Measurements from ENCODE around the gene MYLK. TPM values are rescaled to one million over a fixed set of nuclear protein-coding genes. Genes with fewer than 3 reads are reported as not detected.

Gene MYLK
- total and polyA plus RNA-seq, 4 donors = 17.1 to 158 (median 41.9) TPM

DNA sequence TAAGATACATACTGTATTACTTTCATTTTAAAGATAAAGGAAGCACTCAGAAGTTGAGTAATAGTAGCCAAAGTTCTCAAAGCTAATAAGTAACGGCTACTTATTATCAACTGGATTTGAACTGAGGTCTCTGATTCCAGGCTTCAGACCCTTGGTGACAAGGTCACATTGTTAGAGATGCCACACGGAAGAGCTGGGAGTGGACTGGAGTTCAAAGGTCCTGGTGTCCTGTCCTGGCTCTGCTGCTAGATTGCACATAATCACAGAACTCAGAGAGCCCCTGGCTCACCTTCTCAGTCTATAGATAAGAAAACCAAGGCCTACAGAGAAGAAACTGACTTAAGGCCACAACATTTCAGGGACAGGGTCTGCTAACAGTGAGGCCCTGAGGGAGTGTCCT, 75.3 kb downstream of the MYLK start:
- H3K9me3 ChIP-seq (ENCODE audit: control insufficient read depth in 4 of 4, low read length in 3 of 4) = no peaks in the 10 kb centered on the region
- H3K36me3 ChIP-seq (ENCODE audit: control insufficient read depth in 4 of 4, insufficient read depth in 3 of 4, low read depth in 1 of 4, low read length in 3 of 4) = no peaks in the 10 kb centered on the region
- no peak for TF ChIP-seq NR2F2 (IDR thresholded peaks at IDR 0.05)
- TF ChIP-seq EGR1 (IDR thresholded peaks at IDR 0.05; ENCODE audit: low read depth in 2 of 2) = no peak
- no peak for TF ChIP-seq GABPA (IDR thresholded peaks at IDR 0.05 in 1 of 2, conservative IDR thresholded peaks at IDR 0.05 in 1 of 2)
- TF ChIP-seq FOXA1 (IDR thresholded peaks at IDR 0.05) = no peak
- TF ChIP-seq YY1 (IDR thresholded peaks at IDR 0.05) = no peak
- no peak for TF ChIP-seq RAD21 (IDR thresholded peaks at IDR 0.05)
- TF ChIP-seq ATF3 (IDR thresholded peaks at IDR 0.05) = no peak
- peak in 1 of 2 donors; percentile 32 for TF ChIP-seq JUND (IDR thresholded peaks at IDR 0.05)
- peak; percentile 55 for TF ChIP-seq SP1 (IDR thresholded peaks at IDR 0.05)
- TF ChIP-seq, protein P1, sequence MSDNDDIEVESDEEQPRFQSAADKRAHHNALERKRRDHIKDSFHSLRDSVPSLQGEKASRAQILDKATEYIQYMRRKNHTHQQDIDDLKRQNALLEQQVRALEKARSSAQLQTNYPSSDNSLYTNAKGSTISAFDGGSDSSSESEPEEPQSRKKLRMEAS (IDR thresholded peaks at IDR 0.05) = no peak
- TF ChIP-seq RXRA (IDR thresholded peaks at IDR 0.05) = peak; percentile 64 to 80
- TF ChIP-seq CTCF (IDR thresholded peaks at IDR 0.05; ENCODE audit: low read depth, low read length, missing input control) = no peak
- no peak for TF ChIP-seq FOXA2 (IDR thresholded peaks at IDR 0.05)
- no peak for TF ChIP-seq ZBTB33 (IDR thresholded peaks at IDR 0.05)
- no peak for TF ChIP-seq REST (IDR thresholded peaks at IDR 0.05)
- TF ChIP-seq TAF1 (conservative IDR thresholded peaks at IDR 0.05) = no peak
- TF ChIP-seq HNF4A (conservative IDR thresholded peaks at IDR 0.05) = peak; percentile 93 to 97
- peak; percentile 55 for TF ChIP-seq HNF4G (IDR thresholded peaks at IDR 0.05)
- peaks cover 9 to 16% (median 13%) of the 10 kb centered on the region in 4 donors for H3K4me1 ChIP-seq (ENCODE audit: control insufficient read depth in 4 of 4, insufficient read depth in 4 of 4, low read length in 3 of 4)
- H3K27ac ChIP-seq (ENCODE audit: low read depth in 1 of 2, low read length in 2 of 2) = no peak overlapping the region
- no peak overlapping the region for H3K4me3 ChIP-seq (ENCODE audit: low read depth in 1 of 3, low read length in 3 of 3)
- no peak for DNase-seq (ENCODE audit: low spot score)
- no peaks in the 10 kb centered on the region for H3K27me3 ChIP-seq (ENCODE audit: control insufficient read depth in 4 of 4, insufficient read depth in 4 of 4, low read length in 3 of 4)
- WGBS = 29% methylated on average over 2 of the region's 2 CpGs
- no peak overlapping the region for H3K9ac ChIP-seq (ENCODE audit: low read depth in 1 of 2, low read length in 2 of 2)

All from liver (tissue), 9 donors.